ENCODE results near the gene SLC25A23.

Gene SLC25A23

GRCh38 chr19:6481541-6482342, 22.1 kb upstream of the SLC25A23 start, which contains the start of gene DENND1C:
Gene DENND1C (minus strand): TSS chr19:6481787. CDS start chr19:6481695, 92 bp downstream.
- DNase-seq (ENCODE audit: low read depth): peak; percentile 54

GRCh38 chr19:6480848-6481415, 21.3 kb upstream of the SLC25A23 start:
- DNase-seq (ENCODE audit: low read depth): no peak

GRCh38 chr19:6479836-6480398, 20.3 kb upstream of the SLC25A23 start:
- DNase-seq (ENCODE audit: low read depth): no peak

- DNase-seq (ENCODE audit: low read depth): no peak
Observed at GRCh38 chr19:6478815-6479214, 19.2 kb upstream of the SLC25A23 start.

GRCh38 chr19:6476896-6477431, 17.4 kb upstream of the SLC25A23 start:
- DNase-seq (ENCODE audit: low read depth): no peak

GRCh38 chr19:6476155-6476895, 16.7 kb upstream of the SLC25A23 start:
- peak; percentile 30 for DNase-seq (ENCODE audit: low read depth)

GRCh38 chr19:6475321-6476108, 15.9 kb upstream of the SLC25A23 start:
- DNase-seq (ENCODE audit: low read depth): no peak

GRCh38 chr19:6473647-6474046, 14.1 kb upstream of the SLC25A23 start:
- DNase-seq (ENCODE audit: low read depth): no peak

GRCh38 chr19:6472713-6473112, 13.1 kb upstream of the SLC25A23 start:
- no peak for DNase-seq (ENCODE audit: low read depth)

GRCh38 chr19:6471076-6471475, 11.5 kb upstream of the SLC25A23 start:
- DNase-seq (ENCODE audit: low read depth): no peak

- DNase-seq (ENCODE audit: low read depth): no peak
Observed at GRCh38 chr19:6470173-6470572, 10.6 kb upstream of the SLC25A23 start.

GRCh38 chr19:6467384-6467783, 7.8 kb upstream of the SLC25A23 start:
- no peak for DNase-seq (ENCODE audit: low read depth)

GRCh38 chr19:6466526-6467248, 7.1 kb upstream of the SLC25A23 start:
- no peak for DNase-seq (ENCODE audit: low read depth)

- no peak for DNase-seq (ENCODE audit: low read depth)
Observed at GRCh38 chr19:6465663-6466062, 6.1 kb upstream of the SLC25A23 start.

- DNase-seq (ENCODE audit: low read depth): no peak
Observed at GRCh38 chr19:6465006-6465405, 5.4 kb upstream of the SLC25A23 start.

GRCh38 chr19:6464070-6464873, 4.7 kb upstream of the SLC25A23 start, which contains the start of gene CRB3:
Gene CRB3 (plus strand): TSS chr19:6464271. CDS start chr19:6464702, 431 bp downstream.
- DNase-seq (ENCODE audit: low read depth): peak; percentile 42

GRCh38 chr19:6460099-6460884, 700 bp upstream of the SLC25A23 start:
- peak; percentile 94 for DNase-seq (ENCODE audit: low read depth)

GRCh38 chr19:6458695-6459261, 814 bp downstream of the SLC25A23 start:
- DNase-seq (ENCODE audit: low read depth): no peak

All from stimulated activated CD8-positive, alpha-beta memory T cell treated with anti-CD3 and anti-CD28 coated beads, Interleukin-12 subunit alpha, Interleukin-12 subunit beta, amount 100 ng/mL, for 1 hour (primary cell).